Vagina (tissue), 2 donors: ENCODE measurements around the gene GALNT9. TPM values are rescaled to one million over a fixed set of nuclear protein-coding genes. Genes with fewer than 3 reads are reported as not detected.
"Not testable (repeated sequence)": the region's sequence is repeated elsewhere in the genome, so short reads cannot be mapped to it uniquely, and the experiment has no call there.

Experiments used
- DNase-seq, 2 donors: peaks; one replicate each; pipeline ENCODE4 v3.0.0-alpha.2; 2017; ENCODE audit errors: extremely low spot score in 2 of 2
- H3K27ac ChIP-seq: fragments of 200-600 bp; sonication (generic); one replicate; pipeline ENCODE4 v1.5.1; 2019
- H3K27me3 ChIP-seq: fragments of 200-600 bp; sonication (generic); one replicate; pipeline ENCODE4 v1.5.1; 2019
- H3K36me3 ChIP-seq, 2 donors: fragments of 200-600 bp; sonication (generic); one replicate each; pipeline ENCODE4 v1.5.1; 2017 to 2019
- H3K4me1 ChIP-seq: fragments of 200-600 bp; sonication (generic); one replicate; pipeline ENCODE4 v1.5.1; 2019
- H3K4me3 ChIP-seq, 2 donors: fragments of 200-600 bp; sonication (generic); 1 replicate in 1 of 2; 2 replicates in 1 of 2; pipeline ENCODE4 v1.5.1; 2016 to 2019
- H3K9me3 ChIP-seq: fragments of 200-600 bp; sonication (generic); one replicate; pipeline ENCODE4 v1.5.1; 2019
- POLR2A ChIP-seq, 2 donors: fragments of 450-650 bp; IDR thresholded peaks; one replicate each; pipeline ENCODE4 v1.6.1; 2017; ENCODE audit warnings: antibody characterized with exemption in 2 of 2, mild to moderate bottlenecking in 2 of 2, moderate library complexity in 2 of 2
- POLR2AphosphoS5 ChIP-seq, 2 donors: sonication (generic); formaldehyde crosslinking; IDR thresholded peaks; one replicate each; pipeline ENCODE4 v1.9.0; 2017; ENCODE audit warnings: antibody characterized with exemption in 2 of 2, mild to moderate bottlenecking in 2 of 2, low read depth in 1 of 2; ENCODE audit not compliant: insufficient read depth in 1 of 2
- intact Hi-C: fragments of 100-400 bp; cut with DNase I; formaldehyde crosslinking; loops from one replicate; pipeline ENCODE4 v1.15.1; 2023
- total RNA-seq: library from RNA; depleted of rRNA; stranded (reverse); fragments of >200 nt; gene quantifications from one replicate; pipeline ENCODE4 v1.2.3, GENCODE V29; 2016
- TF ChIP-seq, protein P1 (sequence below), 3 experiments: fragments of 450-650 bp in 2 of 3; fragments of 200-600 bp in 1 of 3; sonication (generic) in 1 of 3; IDR thresholded peaks; one replicate each; pipeline ENCODE4 v1.5.1; 2017 to 2019; ENCODE audit warnings: antibody characterized with exemption in 3 of 3, mild to moderate bottlenecking in 2 of 3, moderate library complexity in 2 of 3

GALNT9 gene
- total RNA-seq, 1 donor from 2014 or later, result 1.5 TPM

DNA sequence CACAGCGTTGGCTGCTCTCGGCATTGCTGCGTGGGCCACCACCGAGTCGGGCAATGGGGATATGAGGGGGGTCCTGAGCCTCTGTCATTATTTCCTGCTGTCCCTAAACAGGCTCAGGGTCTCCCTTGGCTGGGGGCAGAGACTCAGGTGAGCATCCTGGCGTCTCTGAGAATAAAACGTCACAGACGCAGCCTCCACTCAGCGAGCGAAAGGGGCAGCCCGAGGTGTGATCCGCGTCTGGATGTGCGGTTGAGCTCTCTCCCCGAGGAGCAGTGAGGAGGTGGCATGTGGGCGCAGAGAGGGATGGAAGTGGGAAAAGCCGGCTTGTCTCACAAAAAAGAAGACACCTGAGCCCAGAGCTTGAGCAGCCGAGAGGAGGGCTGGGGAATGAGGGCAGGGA lies 62.6 kb downstream of the GALNT9 start:
- no peak for TF ChIP-seq POLR2AphosphoS5 (IDR thresholded peaks at IDR 0.05; ENCODE audit: insufficient read depth in 1 of 2, low read depth in 1 of 2)
- TF ChIP-seq, protein P1, sequence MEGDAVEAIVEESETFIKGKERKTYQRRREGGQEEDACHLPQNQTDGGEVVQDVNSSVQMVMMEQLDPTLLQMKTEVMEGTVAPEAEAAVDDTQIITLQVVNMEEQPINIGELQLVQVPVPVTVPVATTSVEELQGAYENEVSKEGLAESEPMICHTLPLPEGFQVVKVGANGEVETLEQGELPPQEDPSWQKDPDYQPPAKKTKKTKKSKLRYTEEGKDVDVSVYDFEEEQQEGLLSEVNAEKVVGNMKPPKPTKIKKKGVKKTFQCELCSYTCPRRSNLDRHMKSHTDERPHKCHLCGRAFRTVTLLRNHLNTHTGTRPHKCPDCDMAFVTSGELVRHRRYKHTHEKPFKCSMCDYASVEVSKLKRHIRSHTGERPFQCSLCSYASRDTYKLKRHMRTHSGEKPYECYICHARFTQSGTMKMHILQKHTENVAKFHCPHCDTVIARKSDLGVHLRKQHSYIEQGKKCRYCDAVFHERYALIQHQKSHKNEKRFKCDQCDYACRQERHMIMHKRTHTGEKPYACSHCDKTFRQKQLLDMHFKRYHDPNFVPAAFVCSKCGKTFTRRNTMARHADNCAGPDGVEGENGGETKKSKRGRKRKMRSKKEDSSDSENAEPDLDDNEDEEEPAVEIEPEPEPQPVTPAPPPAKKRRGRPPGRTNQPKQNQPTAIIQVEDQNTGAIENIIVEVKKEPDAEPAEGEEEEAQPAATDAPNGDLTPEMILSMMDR (IDR thresholded peaks at IDR 0.05), result no peak
- TF ChIP-seq POLR2A (IDR thresholded peaks at IDR 0.05), result no peak
- H3K27ac ChIP-seq, result no peak overlapping the region

DNA sequence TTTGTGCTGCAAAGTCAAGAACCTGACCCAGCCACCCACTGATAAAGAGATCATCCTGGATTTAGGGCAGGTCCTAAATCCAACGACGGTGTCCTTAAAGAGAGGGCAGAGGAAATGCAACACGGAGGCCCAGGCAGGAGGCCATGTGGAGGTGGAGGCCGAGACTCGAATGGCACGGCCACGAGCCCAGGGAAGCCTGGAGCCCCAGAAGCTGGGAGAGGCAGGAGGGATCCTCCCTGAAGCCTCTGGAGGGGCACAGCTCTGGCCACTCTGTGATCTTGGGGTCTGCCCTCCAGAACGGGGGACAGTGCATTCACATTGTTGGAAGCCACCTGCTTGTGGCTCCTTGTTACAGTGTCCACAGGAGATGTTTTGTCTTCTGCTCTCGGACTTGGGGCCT lies 63.0 kb downstream of the GALNT9 start:
- no peaks in the 10 kb centered on the region for H3K4me1 ChIP-seq
- no peaks in the 10 kb centered on the region for H3K36me3 ChIP-seq
- no peak for DNase-seq
- H3K9me3 ChIP-seq, result no peaks in the 10 kb centered on the region
- no peaks in the 10 kb centered on the region for H3K27me3 ChIP-seq
- no peak overlapping the region for H3K27ac ChIP-seq
- H3K4me3 ChIP-seq, result no peak overlapping the region
- TF ChIP-seq POLR2AphosphoS5 (IDR thresholded peaks at IDR 0.05; ENCODE audit: insufficient read depth in 1 of 2, low read depth in 1 of 2) (no peak), POLR2A (IDR thresholded peaks at IDR 0.05) (no peak)
- TF ChIP-seq, protein P1 (IDR thresholded peaks at IDR 0.05), result no peak
- intact Hi-C loops, result no loop called here

More for the DNA sequence above, 62.6 kb downstream of the GALNT9 start:
- Histone ChIP-seq H3K36me3 (no peaks in the 10 kb centered on the region), H3K27me3 (no peaks in the 10 kb centered on the region), H3K4me1 (no peaks in the 10 kb centered on the region), H3K4me3 (no peak overlapping the region), H3K9me3 (no peaks in the 10 kb centered on the region)
- intact Hi-C loops, result no loop called here
- no peak for DNase-seq

DNA sequence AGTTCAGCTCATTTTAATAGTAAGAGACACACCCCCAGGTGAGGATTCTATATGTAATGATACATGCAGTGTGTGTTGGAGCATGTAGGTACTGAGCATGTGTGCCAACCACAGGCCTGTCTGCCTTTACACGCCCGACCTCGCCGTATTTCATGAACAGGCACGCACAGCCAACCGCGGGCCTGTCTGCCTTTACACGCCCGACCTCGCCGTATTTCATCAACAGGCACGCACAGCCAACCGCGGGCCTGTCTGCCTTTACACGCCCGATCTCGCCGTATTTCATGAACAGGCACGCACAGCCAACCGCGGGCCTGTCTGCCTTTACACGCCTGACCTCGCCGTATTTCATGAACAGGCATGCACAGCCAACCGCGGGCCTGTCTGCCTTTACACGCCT lies 63.6 kb downstream of the GALNT9 start:
- intact Hi-C loops, H3K4me3 ChIP-seq: not testable (repeated sequence)

DNA sequence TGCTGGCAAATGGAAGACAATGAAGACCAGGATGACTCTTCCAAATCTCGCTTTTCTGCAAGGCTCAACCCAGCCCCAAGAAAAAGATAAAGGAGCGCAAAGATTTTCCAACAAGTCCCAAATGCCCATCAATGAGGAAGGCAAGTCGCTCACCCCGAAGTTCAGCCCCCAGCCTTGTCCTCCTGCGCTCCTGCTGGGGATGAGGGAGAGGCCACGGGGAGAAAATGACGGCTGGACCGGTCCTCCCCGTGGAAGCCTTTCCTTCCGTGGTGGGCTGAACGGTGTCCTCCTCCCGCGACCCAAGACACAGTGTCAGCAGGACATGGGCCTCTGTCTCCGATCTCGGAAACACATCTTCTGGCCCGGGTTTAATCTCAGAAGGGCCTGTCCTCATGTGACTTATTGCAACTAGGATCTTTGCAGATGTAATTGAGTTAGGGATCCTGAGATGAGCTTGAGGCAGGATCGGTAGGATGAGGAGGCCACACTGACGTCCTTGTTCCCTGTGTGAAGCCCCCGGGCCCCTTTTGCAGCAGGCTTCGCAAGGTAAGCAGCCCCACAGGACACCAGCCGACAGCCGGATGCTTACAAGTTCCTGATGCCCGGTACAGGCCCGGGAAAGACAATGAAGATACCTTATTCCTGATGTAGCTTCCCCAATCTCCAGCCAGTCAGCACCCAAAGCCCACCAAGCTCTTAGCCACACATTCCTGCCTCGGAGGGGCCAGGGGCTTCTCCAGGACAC lies 64.2 kb downstream of the GALNT9 start:
- Histone ChIP-seq H3K36me3 (no peaks in the 10 kb centered on the region), H3K27ac (no peak overlapping the region), H3K9me3 (no peaks in the 10 kb centered on the region), H3K27me3 (no peaks in the 10 kb centered on the region), H3K4me3 (no peak overlapping the region), H3K4me1 (no peaks in the 10 kb centered on the region)
- intact Hi-C loops, result no loop called here
- TF ChIP-seq POLR2AphosphoS5 (IDR thresholded peaks at IDR 0.05; ENCODE audit: insufficient read depth in 1 of 2, low read depth in 1 of 2), result no peak
- DNase-seq, result no peak

More for the DNA sequence above, 63.6 kb downstream of the GALNT9 start:
- not testable (repeated sequence) for H3K27ac ChIP-seq, DNase-seq, H3K9me3 ChIP-seq, H3K4me1 ChIP-seq, H3K27me3 ChIP-seq, H3K36me3 ChIP-seq

DNA sequence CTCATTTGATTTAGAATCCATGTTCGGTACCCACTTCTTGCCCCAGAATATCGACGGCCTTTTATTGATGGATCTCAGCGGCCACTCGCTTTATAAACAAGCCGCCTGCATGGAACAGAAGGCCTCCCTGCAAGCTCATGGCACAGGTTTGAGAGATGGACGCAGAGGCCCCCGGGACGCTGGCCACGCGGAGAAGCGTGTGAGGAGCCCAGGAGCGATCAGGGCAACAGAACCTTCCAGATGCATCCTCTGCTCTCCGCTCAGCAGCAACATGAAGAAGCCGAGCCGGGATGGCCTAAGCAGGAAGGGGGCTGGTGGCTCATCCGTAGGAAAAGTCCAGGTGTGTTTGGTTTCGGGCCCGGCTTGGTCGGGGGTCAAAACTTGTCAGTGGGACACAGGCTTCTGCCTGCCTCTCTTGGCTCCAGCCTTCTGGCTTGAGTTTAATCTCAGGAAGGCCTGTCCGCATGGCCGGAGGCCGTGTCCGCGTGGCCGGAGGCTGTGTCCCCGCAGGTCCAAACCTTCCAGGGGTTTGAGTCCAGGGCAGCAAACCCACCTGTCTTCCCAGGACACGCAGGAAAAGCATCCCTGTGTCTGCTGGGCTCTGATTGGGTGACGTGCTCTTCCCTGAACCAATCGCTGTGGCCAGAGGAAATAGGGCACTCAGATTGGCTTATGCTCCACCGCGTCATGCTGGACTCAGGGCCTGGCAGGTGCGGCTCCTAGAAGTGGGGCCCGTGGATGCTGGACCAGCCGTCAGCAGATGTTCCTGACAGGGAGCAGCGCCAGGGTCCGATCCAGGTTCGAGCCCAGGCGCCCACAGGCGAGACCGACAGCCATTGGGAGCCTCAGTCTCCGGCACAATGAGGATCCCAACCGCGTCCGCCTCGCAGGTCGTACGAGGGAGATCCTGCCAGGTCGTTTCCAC lies 65.0 kb downstream of the GALNT9 start:
- Histone ChIP-seq H3K36me3 (no peaks in the 10 kb centered on the region), H3K27ac (no peak overlapping the region), H3K27me3 (no peaks in the 10 kb centered on the region), H3K4me1 (no peaks in the 10 kb centered on the region), H3K4me3 (no peak overlapping the region), H3K9me3 (no peaks in the 10 kb centered on the region)
- DNase-seq, result no peak
- TF ChIP-seq POLR2AphosphoS5 (IDR thresholded peaks at IDR 0.05; ENCODE audit: insufficient read depth in 1 of 2, low read depth in 1 of 2) (no peak), POLR2A (IDR thresholded peaks at IDR 0.05) (no peak)
- TF ChIP-seq, protein P1 (IDR thresholded peaks at IDR 0.05), result no peak
- intact Hi-C loops, result no loop called here
